Dermis lymphatic vessel endothelial cell (primary cell): ENCODE data around the gene WDR5. TPM values are rescaled to one million over a fixed set of nuclear protein-coding genes. Genes with fewer than 3 reads are reported as not detected.

Experiments used
- total RNA-seq: library from RNA; depleted of rRNA; stranded (reverse); fragments of >200 nt; gene quantifications from 2 replicates; pipeline ENCODE4 v1.2.1, GENCODE V29; 2014

WDR5 gene
- total RNA-seq = 14.1 and 17.8 TPM in 2 replicates

DNA sequence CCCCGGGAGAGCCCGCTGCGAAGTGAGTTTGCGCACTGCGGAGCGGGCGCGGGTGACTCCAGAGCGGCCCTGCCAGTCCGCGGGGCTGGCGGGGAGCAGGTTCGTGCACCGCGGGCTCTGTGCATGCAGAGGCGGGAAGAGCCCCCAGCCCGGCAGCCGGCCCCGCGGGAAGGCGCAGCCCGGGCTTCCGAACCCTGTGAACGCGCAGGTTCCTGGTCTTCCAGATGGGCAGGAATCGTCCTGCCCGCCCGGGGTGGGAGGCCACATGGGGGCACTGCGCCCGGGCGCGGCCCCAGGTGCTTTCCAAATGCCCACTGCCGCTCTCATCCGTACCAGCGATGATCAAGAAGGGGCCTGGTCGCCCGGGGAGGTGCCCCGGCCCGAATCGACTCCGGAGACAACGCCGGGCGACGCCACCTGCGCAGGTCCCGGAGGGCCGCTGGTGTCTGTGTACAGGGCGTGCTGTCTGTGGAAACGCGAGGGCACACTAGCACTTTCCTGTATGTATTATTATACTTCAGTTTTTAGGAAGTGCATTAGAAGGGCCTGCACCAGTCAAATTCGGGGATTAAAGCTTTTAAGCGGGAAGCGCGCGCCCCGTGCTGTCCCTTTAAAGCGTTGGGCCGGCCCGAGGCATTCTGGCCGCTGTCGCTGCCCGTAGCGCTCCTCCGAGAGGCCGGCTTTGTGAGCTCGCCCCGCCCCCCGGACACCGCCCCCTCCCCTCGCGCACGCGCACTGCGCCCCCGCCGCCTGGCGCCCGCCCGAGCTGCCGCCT, at the start of gene WDR5:
Gene WDR5, plus strand, starts transcription at position 740 of the 775 bp plus-strand sequence. CDS start 3,796 bp downstream, outside the sequence.

Other genes starting within 250 kb of the WDR5 start
- gene VAV2, start 143.8 kb upstream of the WDR5 start, total RNA-seq = 21.0 and 21.7 TPM in 2 replicates
- gene BRD3OS, start 110.6 kb upstream of the WDR5 start, total RNA-seq = 5.5 and 6.6 TPM in 2 replicates
- 6.1 and 9.2 TPM in 2 replicates for gene BRD3, start 68.1 kb upstream of the WDR5 start, total RNA-seq
- gene RNU6ATAC, start 28.5 kb downstream of the WDR5 start, total RNA-seq = not detected in 2 replicates
- gene RXRA, start 190.4 kb downstream of the WDR5 start, total RNA-seq = 16.9 and 21.7 TPM in 2 replicates